Thyroid gland (tissue), 4 donors: ENCODE data around the gene CTIF.

Source experiments
- POLR2A ChIP-seq, 2 donors: fragments of 450-650 bp; IDR thresholded peaks; one replicate each; pipeline ENCODE4 v1.6.1; 2017; ENCODE audit warnings: antibody characterized with exemption in 2 of 2, mild to moderate bottlenecking in 2 of 2, moderate library complexity in 1 of 2
- TF ChIP-seq, protein P1 (sequence below), 6 experiments: fragments of 200-600 bp in 3 of 6; fragments of 450-650 bp in 3 of 6; sonication (generic) in 3 of 6; IDR thresholded peaks; one replicate each; pipeline ENCODE4 v1.5.1; 2016 to 2019; ENCODE audit warnings: antibody characterized with exemption in 6 of 6, mild to moderate bottlenecking in 2 of 6, inconsistent platforms in 1 of 6, moderate library complexity in 1 of 6

DNA sequence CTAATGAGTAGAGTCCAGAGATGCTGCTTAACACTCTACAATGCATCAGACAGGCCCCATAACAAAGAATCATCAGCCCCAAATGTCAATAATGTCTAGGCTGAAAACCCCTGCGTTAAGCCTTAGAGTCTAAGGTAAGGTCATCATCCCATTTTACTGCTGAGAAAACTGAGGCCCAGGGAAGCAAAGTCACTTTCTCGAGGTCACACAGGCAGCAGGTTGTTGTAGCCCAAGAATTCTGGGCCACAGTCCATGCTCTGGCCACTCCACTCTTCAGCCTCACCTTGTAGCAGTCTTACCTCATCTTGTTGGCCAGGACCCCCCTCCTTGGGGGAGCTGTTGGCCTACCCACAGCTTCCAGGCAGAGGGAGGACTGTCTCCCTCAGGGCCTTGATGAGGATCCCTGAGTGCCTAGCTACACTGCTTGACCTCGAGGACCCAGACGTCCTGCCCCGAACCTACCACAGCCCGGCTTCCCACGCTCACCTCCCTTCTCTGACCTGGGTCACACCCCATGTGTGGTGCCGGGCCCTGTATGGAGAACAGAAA lies 357.6 kb downstream of the CTIF start:
- TF ChIP-seq, protein P1, sequence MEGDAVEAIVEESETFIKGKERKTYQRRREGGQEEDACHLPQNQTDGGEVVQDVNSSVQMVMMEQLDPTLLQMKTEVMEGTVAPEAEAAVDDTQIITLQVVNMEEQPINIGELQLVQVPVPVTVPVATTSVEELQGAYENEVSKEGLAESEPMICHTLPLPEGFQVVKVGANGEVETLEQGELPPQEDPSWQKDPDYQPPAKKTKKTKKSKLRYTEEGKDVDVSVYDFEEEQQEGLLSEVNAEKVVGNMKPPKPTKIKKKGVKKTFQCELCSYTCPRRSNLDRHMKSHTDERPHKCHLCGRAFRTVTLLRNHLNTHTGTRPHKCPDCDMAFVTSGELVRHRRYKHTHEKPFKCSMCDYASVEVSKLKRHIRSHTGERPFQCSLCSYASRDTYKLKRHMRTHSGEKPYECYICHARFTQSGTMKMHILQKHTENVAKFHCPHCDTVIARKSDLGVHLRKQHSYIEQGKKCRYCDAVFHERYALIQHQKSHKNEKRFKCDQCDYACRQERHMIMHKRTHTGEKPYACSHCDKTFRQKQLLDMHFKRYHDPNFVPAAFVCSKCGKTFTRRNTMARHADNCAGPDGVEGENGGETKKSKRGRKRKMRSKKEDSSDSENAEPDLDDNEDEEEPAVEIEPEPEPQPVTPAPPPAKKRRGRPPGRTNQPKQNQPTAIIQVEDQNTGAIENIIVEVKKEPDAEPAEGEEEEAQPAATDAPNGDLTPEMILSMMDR (IDR thresholded peaks at IDR 0.05), result no peak
- no peak for TF ChIP-seq POLR2A (IDR thresholded peaks at IDR 0.05)
